NCI-H526 (cell line): Measurements from ENCODE around the gene EMP3.
"Not testable (repeated sequence)": the region's sequence is repeated elsewhere in the genome, so short reads cannot be mapped to it uniquely, and the experiment has no call there.

ENCODE experiments used
- DNase-seq, 2 experiments: peaks; one replicate each; lab custom pipeline; 2025; lab: John Stamatoyannopoulos, UW

EMP3 gene

GRCh38 chr19:48346191-48346590, 20.8 kb downstream of the EMP3 start:
- no peak for DNase-seq

- DNase-seq = no peak
Observed at GRCh38 chr19:48348045-48348444, 22.7 kb downstream of the EMP3 start.

DNA sequence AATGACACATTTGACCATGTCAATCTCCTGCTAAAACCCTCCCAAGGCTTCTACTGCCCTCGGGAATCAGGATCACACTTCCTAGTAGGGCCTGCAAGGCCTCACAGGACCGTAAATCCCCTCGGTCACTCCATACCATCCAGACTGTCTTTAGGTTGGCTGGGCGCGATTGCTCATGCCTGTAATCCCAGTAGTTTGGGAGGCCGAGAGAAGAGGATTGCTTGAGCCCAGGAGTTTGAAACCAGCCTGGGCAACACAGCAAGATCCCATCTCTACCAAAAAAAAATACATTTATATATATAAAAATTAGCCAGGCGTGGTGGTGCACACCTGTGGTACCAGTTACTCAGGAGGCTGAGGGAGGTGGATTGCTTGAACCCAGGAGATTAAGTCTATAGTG, 23.4 kb downstream of the EMP3 start:
- DNase-seq = no peak

DNA sequence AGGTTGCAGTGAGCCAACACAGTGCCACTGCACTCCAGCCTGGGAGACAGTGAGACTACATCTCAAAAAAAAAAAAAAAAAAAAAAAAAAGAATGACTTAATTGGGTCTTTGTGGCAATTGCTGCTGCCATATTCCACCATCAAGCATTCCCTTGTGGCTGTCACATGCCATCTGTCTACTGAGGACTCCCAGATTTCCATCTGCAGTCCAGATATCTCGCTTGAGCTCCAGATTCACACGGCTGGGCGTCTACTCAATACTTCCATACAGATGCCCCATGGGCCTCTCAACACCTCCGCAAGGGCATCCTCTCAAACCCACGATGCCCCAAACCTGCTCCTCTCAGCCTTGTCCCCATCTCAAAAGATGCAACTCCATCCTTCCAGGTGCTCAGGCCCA, 25.5 kb downstream of the EMP3 start:
- DNase-seq = peak in 1 of 2 experiments; percentile 65

DNA sequence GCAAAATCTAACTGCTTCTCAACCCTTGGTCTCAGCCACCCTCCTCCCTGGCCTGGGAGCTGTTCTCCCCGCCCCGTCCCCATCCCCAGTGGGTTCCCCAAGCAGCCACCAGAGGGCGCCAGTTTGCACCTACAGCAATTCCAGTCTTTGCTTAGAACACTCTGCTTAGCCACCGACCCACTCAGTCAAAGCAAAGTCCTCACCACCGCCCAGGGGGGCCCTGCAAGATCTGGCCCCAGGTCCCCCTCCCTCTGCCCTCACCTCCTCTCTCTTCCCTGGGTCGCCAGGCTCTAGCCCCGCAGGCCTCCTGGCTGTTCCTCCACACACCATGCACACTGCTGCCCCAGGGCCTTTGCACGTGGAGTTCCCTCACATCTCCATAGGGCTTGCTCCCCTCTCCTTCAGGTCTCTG, 26.0 kb downstream of the EMP3 start:
- DNase-seq = peak; percentile 89 to 95

GRCh38 chr19:48353677-48354076, 28.3 kb downstream of the EMP3 start:
- no peak for DNase-seq

- no peak for DNase-seq
Observed at GRCh38 chr19:48354332-48354992, 29.1 kb downstream of the EMP3 start.

- no peak for DNase-seq
Observed at GRCh38 chr19:48355365-48355954, 30.1 kb downstream of the EMP3 start.

GRCh38 chr19:48359123-48359522, 33.8 kb downstream of the EMP3 start:
- no peak for DNase-seq

- no peak for DNase-seq
Observed at GRCh38 chr19:48361912-48362311, 36.6 kb downstream of the EMP3 start.

GRCh38 chr19:48362716-48363499, 37.6 kb downstream of the EMP3 start:
- peak; percentile 94 to 98 for DNase-seq

DNA sequence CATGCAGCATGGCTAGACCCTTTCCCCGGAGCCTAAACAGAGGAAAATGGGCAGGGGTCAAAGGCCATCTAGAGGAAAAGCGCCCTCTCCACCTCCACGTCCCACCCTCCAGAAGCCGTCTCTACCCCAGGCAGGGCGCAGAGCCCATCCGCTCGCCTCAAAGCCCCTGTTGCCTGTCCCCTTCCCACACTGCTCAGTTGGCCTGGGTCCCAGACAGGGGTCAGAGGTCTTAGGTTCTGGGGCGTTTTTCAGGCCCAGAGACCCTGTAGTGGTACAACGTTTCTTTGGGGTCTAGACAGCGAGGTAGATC, 38.1 kb downstream of the EMP3 start:
- peak in 1 of 2 experiments; percentile 75 for DNase-seq

DNA sequence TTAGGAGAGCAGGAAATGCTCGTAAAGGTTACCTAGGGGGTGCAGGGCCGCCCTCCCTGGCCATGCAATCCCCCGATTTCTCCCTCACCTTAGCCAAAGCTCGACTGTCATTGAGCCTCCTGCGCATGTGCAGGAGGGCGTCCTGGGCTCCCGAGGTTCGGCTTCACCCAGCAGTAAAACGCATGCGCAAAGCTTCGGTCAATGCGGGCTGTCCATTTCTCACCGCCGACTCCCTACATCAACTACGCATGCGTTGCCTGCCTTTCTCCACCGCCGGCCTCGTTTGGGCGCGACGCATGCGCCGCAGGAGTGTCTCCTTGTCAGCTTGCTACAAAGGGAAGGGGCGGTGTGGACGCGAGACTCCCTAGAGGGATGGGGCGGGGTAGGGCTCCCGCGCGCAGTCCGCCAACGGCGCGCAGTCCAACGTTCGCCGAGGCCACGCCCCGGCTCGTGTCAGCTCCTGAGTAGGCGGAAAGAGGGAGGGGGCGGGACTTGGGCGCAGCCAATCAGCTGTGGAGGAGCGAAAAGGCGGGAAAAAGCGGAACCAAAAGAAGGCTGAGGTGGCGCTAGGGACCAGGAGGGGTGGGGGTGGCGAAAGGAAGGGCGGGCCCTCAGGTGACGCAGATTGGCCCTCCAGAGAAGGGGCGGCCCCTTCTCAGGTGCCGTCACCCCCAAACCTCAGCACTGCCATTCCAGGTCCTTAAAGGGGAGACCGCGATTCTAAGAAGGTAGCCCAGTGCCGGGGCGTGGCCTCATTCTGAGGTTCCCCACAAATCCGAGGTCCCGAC, 38.7 kb downstream of the EMP3 start, which contains the start of the genes SYNGR4 and TMEM143:
TSS of gene SYNGR4 (plus strand) at position 558 of the 788 bp plus-strand sequence. CDS start 1,476 bp downstream, outside the sequence.
TSS of gene TMEM143 (minus strand) at position 131 of the 788 bp plus-strand sequence. CDS start at position 111, 20 bp downstream.
- peak; percentile 99 for DNase-seq

DNA sequence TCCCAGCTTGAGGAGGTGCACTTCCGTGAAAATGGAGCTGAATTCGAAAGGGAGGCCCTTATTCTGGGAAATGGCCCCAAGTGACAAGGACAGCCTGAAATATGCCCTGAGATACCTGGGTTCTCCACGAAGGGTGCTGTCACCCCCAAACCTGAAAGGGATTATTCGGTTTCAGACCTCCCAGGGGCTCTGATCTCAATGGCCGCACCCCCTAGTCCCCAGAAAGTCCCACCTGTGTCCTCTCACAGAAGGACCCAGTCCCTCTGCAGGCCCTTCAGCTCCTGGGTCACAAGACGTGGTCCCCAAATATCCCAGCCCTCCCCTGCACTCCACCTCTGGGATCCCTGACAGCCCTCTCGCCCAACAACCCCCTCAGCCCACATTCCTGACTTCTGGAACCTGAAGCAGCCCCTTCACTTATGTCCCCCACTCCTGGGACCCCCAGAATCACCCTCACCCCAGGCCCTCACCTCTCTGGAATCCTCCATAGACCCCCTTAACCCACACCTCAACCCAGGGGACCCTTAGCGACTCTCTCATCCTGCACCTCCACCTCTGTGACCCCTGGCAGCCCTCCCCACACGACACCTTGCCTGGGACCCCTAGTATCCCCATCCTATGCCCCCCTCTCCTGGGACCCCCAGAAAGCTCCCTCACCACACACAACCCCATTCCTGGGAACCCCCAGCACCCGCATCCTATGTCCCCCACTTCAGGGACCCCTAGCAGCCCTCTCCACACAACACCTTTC, 39.4 kb downstream of the EMP3 start:
- DNase-seq = no peak

GRCh38 chr19:48365602-48366001, 40.2 kb downstream of the EMP3 start:
- no peak for DNase-seq

- no peak for DNase-seq
Observed at GRCh38 chr19:48367855-48368254, 42.5 kb downstream of the EMP3 start.

- DNase-seq = no peak
Observed at GRCh38 chr19:48368936-48369335, 43.6 kb downstream of the EMP3 start.

- DNase-seq = no peak
Observed at GRCh38 chr19:48370955-48371354, 45.6 kb downstream of the EMP3 start.

DNA sequence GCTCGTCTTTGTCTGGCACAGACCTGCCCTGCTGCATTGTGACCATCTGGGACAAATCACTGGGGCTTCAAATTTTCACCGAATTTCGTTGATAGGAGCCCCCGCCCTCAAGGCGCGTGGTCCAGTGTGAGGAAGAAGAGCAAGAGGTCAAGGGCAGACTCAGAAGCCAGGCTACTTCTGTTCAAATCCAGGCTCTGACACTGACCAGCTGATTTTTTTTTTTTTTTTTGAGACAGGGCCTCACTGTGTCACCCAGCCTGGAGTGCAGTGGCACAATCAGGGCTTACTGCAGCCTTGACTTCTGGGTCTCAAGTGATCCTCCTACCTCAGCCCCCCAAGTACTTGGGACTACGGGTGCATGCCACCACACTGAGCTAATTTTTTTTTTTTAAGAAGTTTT, 46.0 kb downstream of the EMP3 start:
- no peak for DNase-seq

DNA sequence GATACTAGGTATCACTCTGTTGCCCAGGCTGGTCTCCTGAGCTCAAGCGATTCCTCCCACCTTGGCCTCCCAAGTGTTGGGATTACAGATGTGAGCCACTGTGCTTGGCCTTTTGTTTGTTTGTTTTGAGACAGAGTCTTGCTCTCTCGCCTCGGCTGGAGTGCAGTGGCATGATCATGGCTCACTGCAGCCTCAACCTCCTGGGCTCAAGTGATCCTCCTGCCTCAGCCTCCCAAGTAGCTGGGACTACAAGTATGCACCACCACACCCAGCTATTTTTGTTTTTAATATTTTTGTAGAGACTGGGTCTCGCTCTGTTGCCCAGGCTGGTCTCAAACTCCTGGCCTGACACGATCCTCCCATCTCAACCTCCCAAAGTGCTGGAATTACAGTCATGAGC, 46.4 kb downstream of the EMP3 start:
- DNase-seq = not testable (repeated sequence)

DNA sequence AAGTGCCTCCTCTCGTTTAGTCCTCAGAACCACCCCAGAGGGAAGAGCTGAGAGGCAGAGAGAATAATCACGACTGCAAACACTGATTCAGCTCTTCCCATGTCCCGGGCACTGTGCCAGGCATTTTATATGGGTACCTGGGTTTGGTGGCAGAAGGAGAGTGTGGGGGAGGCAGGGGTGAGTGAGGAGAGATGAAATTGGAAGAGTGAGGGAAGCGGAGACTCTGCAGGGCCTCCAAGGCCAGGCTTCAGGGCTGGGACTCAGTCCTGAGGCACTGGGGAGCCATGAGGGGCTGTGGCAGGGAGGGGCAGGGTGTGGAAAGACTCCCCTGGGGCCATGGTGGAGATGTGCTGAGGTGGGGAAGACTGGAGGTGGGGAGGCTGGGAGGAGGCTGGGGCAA, 47.6 kb downstream of the EMP3 start:
- DNase-seq = no peak

DNA sequence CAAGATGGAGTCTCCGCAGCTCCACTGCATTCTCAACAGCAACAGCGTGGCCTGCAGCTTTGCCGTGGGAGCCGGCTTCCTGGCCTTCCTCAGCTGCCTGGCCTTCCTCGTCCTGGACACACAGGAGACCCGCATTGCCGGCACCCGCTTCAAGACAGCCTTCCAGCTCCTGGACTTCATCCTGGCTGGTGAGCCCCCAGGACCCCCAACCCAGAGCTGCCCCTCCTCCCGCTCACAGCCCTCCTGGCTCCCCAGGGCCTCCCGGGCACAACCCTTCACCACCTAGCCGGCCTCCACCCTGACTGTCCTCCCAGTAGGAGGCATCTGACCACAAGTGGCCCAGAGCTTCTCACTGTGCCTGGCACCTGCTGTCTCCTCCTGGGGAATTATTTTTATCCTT, 48.2 kb downstream of the EMP3 start:
- DNase-seq = no peak
